ENCODE results near the gene GMDS. TPM values are rescaled to one million over a fixed set of nuclear protein-coding genes. Genes with fewer than 3 reads are reported as not detected.

Gene GMDS
- polyA plus RNA-seq, 1 donor (not counting 4 experiments of a cell fraction or from before 2014, with no cell fraction given), result 22.1 TPM

GRCh38 chr6:2192976-2193375 lies 52.4 kb downstream of the GMDS start:
- peaks cover 8% of the 10 kb centered on the region for H4K20me1 ChIP-seq (ENCODE audit: control insufficient read depth, extremely low read depth, insufficient read depth, low read length)

GRCh38 chr6:2191390-2191740 lies 54.0 kb downstream of the GMDS start:
- H3K9me1 ChIP-seq (ENCODE audit: control insufficient read depth, extremely low read depth, insufficient read depth, low read length), result no peaks in the 10 kb centered on the region
- no peak overlapping the region for H2AFZ ChIP-seq (ENCODE audit: control insufficient read depth, low read length)
- no peaks in the 10 kb centered on the region for H3K79me2 ChIP-seq (ENCODE audit: control insufficient read depth, insufficient read depth, low read length)
- H3K4me2 ChIP-seq (ENCODE audit: control insufficient read depth, extremely low read depth, insufficient read depth, low read depth, low read length), result no peak overlapping the region
- H3K4me3 ChIP-seq (ENCODE audit: control insufficient read depth in 2 of 3, extremely low read depth in 1 of 3, insufficient read depth in 2 of 3, low read depth in 1 of 3, low read length in 3 of 3), result no peak overlapping the region
- no peaks in the 10 kb centered on the region for H3K4me1 ChIP-seq (ENCODE audit: control insufficient read depth, extremely low read depth, insufficient read depth, low read length)
- no peaks in the 10 kb centered on the region for H3K9me3 ChIP-seq (ENCODE audit: control insufficient read depth, low read depth, low read length)
- no peaks in the 10 kb centered on the region for H3K36me3 ChIP-seq (ENCODE audit: control insufficient read depth in 2 of 2, extremely low read depth in 1 of 2, insufficient read depth in 2 of 2, low read length in 2 of 2)
- H3K27me3 ChIP-seq (ENCODE audit: control insufficient read depth, extremely low read depth, insufficient read depth, low read length), result no peaks in the 10 kb centered on the region
- TF ChIP-seq EZH2 (IDR thresholded peaks at IDR 0.05; ENCODE audit: low read length) (no peak), CTCF (optimal IDR thresholded peaks at IDR 0.05 in 1 of 3, IDR thresholded peaks at IDR 0.05 in 1 of 3, conservative IDR thresholded peaks at IDR 0.05 in 1 of 3; ENCODE audit: extremely low read depth in 1 of 3, insufficient read depth in 2 of 3, low read length in 3 of 3) (no peak)
- no peak for FAIRE-seq
- peaks cover under 1% of the 10 kb centered on the region for H4K20me1 ChIP-seq (ENCODE audit: control insufficient read depth, extremely low read depth, insufficient read depth, low read length)
- dilution Hi-C loops (cut with MboI; ENCODE audit: extremely low pct_ligation_motif_present, low sequenced_read_pairs), result no loop called here
- H3K27ac ChIP-seq (ENCODE audit: control insufficient read depth, insufficient read depth, low read length), result no peak overlapping the region
- H3K9ac ChIP-seq (ENCODE audit: control insufficient read depth, extremely low read depth, insufficient read depth, low read length), result no peak overlapping the region
- DNase-seq (ENCODE audit: low read depth, low spot score), result no peak

More at GRCh38 chr6:2192976-2193375, 52.4 kb downstream of the GMDS start:
- dilution Hi-C loops (cut with MboI; ENCODE audit: extremely low pct_ligation_motif_present, low sequenced_read_pairs), result no loop called here
- no peak for TF ChIP-seq CTCF (optimal IDR thresholded peaks at IDR 0.05 in 1 of 3, IDR thresholded peaks at IDR 0.05 in 1 of 3, conservative IDR thresholded peaks at IDR 0.05 in 1 of 3; ENCODE audit: extremely low read depth in 1 of 3, insufficient read depth in 2 of 3, low read length in 3 of 3)
- TF ChIP-seq EZH2 (IDR thresholded peaks at IDR 0.05; ENCODE audit: low read length), result no peak
- no peaks in the 10 kb centered on the region for H3K27me3 ChIP-seq (ENCODE audit: control insufficient read depth, extremely low read depth, insufficient read depth, low read length)
- no peak overlapping the region for H3K4me2 ChIP-seq (ENCODE audit: control insufficient read depth, extremely low read depth, insufficient read depth, low read depth, low read length)
- H3K27ac ChIP-seq (ENCODE audit: control insufficient read depth, insufficient read depth, low read length), result no peak overlapping the region
- H3K9me3 ChIP-seq (ENCODE audit: control insufficient read depth, low read depth, low read length), result no peaks in the 10 kb centered on the region
- H3K79me2 ChIP-seq (ENCODE audit: control insufficient read depth, insufficient read depth, low read length), result no peaks in the 10 kb centered on the region
- H3K4me3 ChIP-seq (ENCODE audit: control insufficient read depth in 2 of 3, extremely low read depth in 1 of 3, insufficient read depth in 2 of 3, low read depth in 1 of 3, low read length in 3 of 3), result no peak overlapping the region
- H3K36me3 ChIP-seq (ENCODE audit: control insufficient read depth in 2 of 2, extremely low read depth in 1 of 2, insufficient read depth in 2 of 2, low read length in 2 of 2), result no peaks in the 10 kb centered on the region
- H3K9ac ChIP-seq (ENCODE audit: control insufficient read depth, extremely low read depth, insufficient read depth, low read length), result no peak overlapping the region
- H3K9me1 ChIP-seq (ENCODE audit: control insufficient read depth, extremely low read depth, insufficient read depth, low read length), result no peaks in the 10 kb centered on the region
- FAIRE-seq (no peak), DNase-seq (ENCODE audit: low read depth, low spot score) (no peak)
- H3K4me1 ChIP-seq (ENCODE audit: control insufficient read depth, extremely low read depth, insufficient read depth, low read length), result peaks cover 4% of the 10 kb centered on the region
- no peak overlapping the region for H2AFZ ChIP-seq (ENCODE audit: control insufficient read depth, low read length)

Data from keratinocyte (primary cell).